Endothelial cell of umbilical vein (primary cell): Measurements from ENCODE around the gene PLXNC1. TPM values are rescaled to one million over a fixed set of nuclear protein-coding genes. Genes with fewer than 3 reads are reported as not detected.

Experiments used
- BruUV-seq: library from RNA; stranded (reverse); fragments of 400-500 nt; replicated peaks from 2 replicates; lab custom pipeline; 2021; lab: Mats Ljungman, UMichigan
- CTCF ChIA-PET: fragments of 300-600, 350-600 bp; sonication (Branson Sonifier 250); formaldehyde crosslinking; loops from one replicate; lab custom pipeline; 2021; ENCODE audit warnings: antibody characterized with exemption, inconsistent platforms; lab: Charles Lee
- POLR2A ChIA-PET: fragments of 300-600, 350-600 bp; sonication (Branson Sonifier 250); formaldehyde crosslinking; loops from one replicate; lab custom pipeline; 2021; ENCODE audit warnings: antibody characterized with exemption, inconsistent platforms; lab: Charles Lee
- DNase-seq: peaks from one replicate; pipeline ENCODE4 v3.0.0-alpha.2; 2011; ENCODE audit warnings: low read depth, low spot score
- FAIRE-seq: peaks from 2 replicates; lab custom pipeline; 2011; peaks lifted over from hg19 to GRCh38; lab: Jason Lieb, UNC
- H2AFZ ChIP-seq: 2 replicates; pipeline ENCODE4 v1.6.0; 2012; ENCODE audit warnings: low read depth, low read length, control low read depth, inconsistent platforms
- H3K27ac ChIP-seq: 2 replicates; pipeline ENCODE4 v1.5.1; 2011; ENCODE audit warnings: low read depth, mild to moderate bottlenecking, control low read depth, low read length, moderate library complexity; ENCODE audit not compliant: insufficient read depth
- H3K27me3 ChIP-seq, 2 experiments: 2 replicates each; pipeline versions ENCODE4 v1.6.0 to v1.6.1; 2011; ENCODE audit warnings: low read length in 2 of 2, mixed read lengths in 1 of 2; ENCODE audit not compliant: control insufficient read depth in 2 of 2, insufficient read depth in 2 of 2
- H3K36me3 ChIP-seq, 2 experiments: 2 replicates in 1 of 2; 3 replicates in 1 of 2; pipeline ENCODE4 v1.5.1; 2011; ENCODE audit warnings: low read length in 2 of 2, mild to moderate bottlenecking in 1 of 2, moderate library complexity in 1 of 2; ENCODE audit not compliant: control insufficient read depth in 2 of 2, insufficient read depth in 2 of 2; ENCODE audit errors: extremely low read depth in 1 of 2
- H3K4me1 ChIP-seq: 3 replicates; pipeline ENCODE4 v1.5.1; 2011; ENCODE audit warnings: mild to moderate bottlenecking, low read length; ENCODE audit not compliant: control insufficient read depth, insufficient read depth; ENCODE audit errors: extremely low read depth
- H3K4me2 ChIP-seq: 2 replicates; pipeline ENCODE4 v1.6.1; 2011; ENCODE audit warnings: low read length, control low read depth, mixed read lengths; ENCODE audit not compliant: insufficient read depth
- H3K4me3 ChIP-seq, 3 experiments: fragments of 200-600 bp in 1 of 3; sonication (generic), shearing (Covaris generic) in 1 of 3; replicated peaks in 1 of 3; 2 replicates each; pipeline ENCODE4 v1.5.1; 2011 to 2016; ENCODE audit warnings: control low read depth in 3 of 3, low read length in 3 of 3, mild to moderate bottlenecking in 2 of 3, inconsistent platforms in 1 of 3, low read depth in 1 of 3, moderate library complexity in 1 of 3; ENCODE audit not compliant: insufficient read depth in 1 of 3
- H3K79me2 ChIP-seq: 2 replicates; pipeline ENCODE4 v1.6.0; 2012; ENCODE audit warnings: low read length, inconsistent platforms; ENCODE audit not compliant: control insufficient read depth, insufficient read depth
- H3K9ac ChIP-seq: replicated peaks from 2 replicates; pipeline ENCODE3; 2011; ENCODE audit warnings: low read length, control low read depth; ENCODE audit not compliant: insufficient read depth; ENCODE audit errors: extremely low read depth
- H3K9me1 ChIP-seq: replicated peaks from 3 replicates; pipeline ENCODE4 v1.6.0; 2011; ENCODE audit warnings: mild to moderate bottlenecking, low read length; ENCODE audit not compliant: control insufficient read depth, insufficient read depth; ENCODE audit errors: extremely low read depth
- H3K9me3 ChIP-seq: replicated peaks from 2 replicates; pipeline ENCODE4 v1.5.1; 2012; ENCODE audit warnings: low read length, inconsistent platforms; ENCODE audit not compliant: control insufficient read depth, insufficient read depth
- H4K20me1 ChIP-seq: replicated peaks from 2 replicates; pipeline ENCODE3; 2011; ENCODE audit warnings: mild to moderate bottlenecking, low read length; ENCODE audit not compliant: control insufficient read depth, insufficient read depth; ENCODE audit errors: extremely low read depth
- CTCF ChIP-seq, 2 donors: IDR thresholded peaks; 1 replicate in 1 of 2; 2 replicates in 1 of 2; pipeline ENCODE4 v1.5.1; 2011; ENCODE audit warnings: low read length in 2 of 2, mild to moderate bottlenecking in 2 of 2, moderate library complexity in 2 of 2, control low read depth in 1 of 2, inconsistent platforms in 1 of 2, low read depth in 1 of 2; ENCODE audit not compliant: insufficient read depth in 1 of 2; ENCODE audit errors: extremely low read depth in 1 of 2
- EZH2 ChIP-seq: IDR thresholded peaks from 2 replicates; pipeline ENCODE4 v1.6.1; 2012; ENCODE audit warnings: borderline replicate concordance, low read depth, mild to moderate bottlenecking, moderate library complexity, low read length, inconsistent platforms; ENCODE audit not compliant: severe bottlenecking
- FOS ChIP-seq: IDR thresholded peaks from 2 replicates; pipeline ENCODE4 v1.6.1; 2011; ENCODE audit warnings: mild to moderate bottlenecking, low read length, moderate library complexity, borderline replicate concordance; ENCODE audit not compliant: insufficient read depth
- GATA2 ChIP-seq: IDR thresholded peaks from 2 replicates; pipeline ENCODE4 v1.7.0; 2011; ENCODE audit warnings: low read depth, mild to moderate bottlenecking, moderate library complexity, mixed read lengths, low read length; ENCODE audit not compliant: insufficient read length, insufficient read depth
- JUN ChIP-seq: IDR thresholded peaks from 2 replicates; pipeline ENCODE4 v1.6.1; 2011; ENCODE audit warnings: borderline replicate concordance, low read depth; ENCODE audit not compliant: insufficient read length, insufficient read depth
- MAX ChIP-seq: IDR thresholded peaks from 2 replicates; pipeline ENCODE4 v1.6.1; 2011; ENCODE audit not compliant: insufficient read depth, insufficient read length
- MYC ChIP-seq: IDR thresholded peaks from one replicate; pipeline ENCODE4 v1.6.1; 2011; ENCODE audit warnings: mild to moderate bottlenecking, low read depth, low read length
- POLR2A ChIP-seq: IDR thresholded peaks from 2 replicates; pipeline ENCODE4 v1.6.1; 2012; ENCODE audit warnings: low read depth, mild to moderate bottlenecking, control low read depth, low read length
- POLR2AphosphoS5 ChIP-seq: IDR thresholded peaks from 2 replicates; pipeline ENCODE4 v1.6.1; 2012; ENCODE audit warnings: low read depth, mild to moderate bottlenecking, control low read depth, low read length, moderate library complexity; ENCODE audit not compliant: insufficient read depth
- dilution Hi-C: fragments of 300-500 bp; cut with MboI; formaldehyde crosslinking; loops from one replicate; pipeline ENCODE4 v1.15.0; 2019; ENCODE audit warnings: low sequenced_read_pairs; ENCODE audit not compliant: extremely low pct_ligation_motif_present
- intact Hi-C: fragments of 100-400 bp; cut with micrococcal nuclease; formaldehyde crosslinking; loops from one replicate; pipeline ENCODE4 v1.10.0; 2022
- polyA plus RNA-seq, 4 experiments: library from polyadenylated mRNA; depleted of rRNA in 3 of 4; stranded (reverse) in 3 of 4; unstranded in 1 of 4; fragments of >200 nt; gene quantifications; 2 replicates each; pipeline versions ENCODE4 v1.2.1 to v1.2.3, GENCODE V29; 2011 to 2012; ENCODE audit warnings: missing spikeins in 1 of 4
- total RNA-seq: library from RNA; stranded (reverse); gene quantifications from 2 replicates; pipeline ENCODE4 v1.2.3, GENCODE V29; 2021

The PLXNC1 gene
- total and polyA plus RNA-seq, 2 donors (not counting 3 experiments of a cell fraction or from before 2014, with no cell fraction given): 0.04 TPM; not detected in 1

GRCh38 chr12:94326727-94327126 lies 178.3 kb downstream of the PLXNC1 start:
- Histone ChIP-seq H3K4me2 (no peak overlapping the region), H4K20me1 (no peaks in the 10 kb centered on the region), H3K36me3 (no peaks in the 10 kb centered on the region), H2AFZ (no peak overlapping the region), H3K9me3 (no peaks in the 10 kb centered on the region), H3K4me1 (no peaks in the 10 kb centered on the region), H3K4me3 (no peak overlapping the region), H3K9me1 (no peaks in the 10 kb centered on the region), H3K27me3 (no peaks in the 10 kb centered on the region), H3K9ac (no peak overlapping the region), H3K79me2 (no peaks in the 10 kb centered on the region), H3K27ac (no peak overlapping the region)
- ChIA-PET CTCF (no interaction called here), POLR2A (no interaction called here)
- TF ChIP-seq CTCF (IDR thresholded peaks at IDR 0.05; ENCODE audit: extremely low read depth in 1 of 2, insufficient read depth in 1 of 2, low read depth in 1 of 2, low read length in 2 of 2) (no peak), JUN (no peak), MYC (no peak), FOS (peak; percentile 5), POLR2A (no peak), EZH2 (no peak), GATA2 (peak; percentile 32), MAX (no peak), POLR2AphosphoS5 (no peak)
- intact Hi-C loops (no loop called here), dilution Hi-C loops (no loop called here)
- FAIRE-seq (peak; percentile 40), DNase-seq (no peak)
- no TSS peak for BruUV-seq
